GM19372 (cell line): Measurements from ENCODE around the gene PDAP1.
A peak's percentile ranks its signal among the peaks of the same experiment; 100 is the strongest.
"Not testable (repeated sequence)": the region's sequence is repeated elsewhere in the genome, so short reads cannot be mapped to it uniquely, and the experiment has no call there.

ENCODE experiments used
- ATAC-seq: cut with Tn5 transposase; IDR thresholded peaks from one replicate; pipeline ENCODE4 v1.9.1; 2021; ENCODE audit warnings: mild to moderate bottlenecking, low read depth, moderate library complexity; ENCODE audit not compliant: unreplicated experiment

PDAP1 gene, protein sequence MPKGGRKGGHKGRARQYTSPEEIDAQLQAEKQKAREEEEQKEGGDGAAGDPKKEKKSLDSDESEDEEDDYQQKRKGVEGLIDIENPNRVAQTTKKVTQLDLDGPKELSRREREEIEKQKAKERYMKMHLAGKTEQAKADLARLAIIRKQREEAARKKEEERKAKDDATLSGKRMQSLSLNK

DNA sequence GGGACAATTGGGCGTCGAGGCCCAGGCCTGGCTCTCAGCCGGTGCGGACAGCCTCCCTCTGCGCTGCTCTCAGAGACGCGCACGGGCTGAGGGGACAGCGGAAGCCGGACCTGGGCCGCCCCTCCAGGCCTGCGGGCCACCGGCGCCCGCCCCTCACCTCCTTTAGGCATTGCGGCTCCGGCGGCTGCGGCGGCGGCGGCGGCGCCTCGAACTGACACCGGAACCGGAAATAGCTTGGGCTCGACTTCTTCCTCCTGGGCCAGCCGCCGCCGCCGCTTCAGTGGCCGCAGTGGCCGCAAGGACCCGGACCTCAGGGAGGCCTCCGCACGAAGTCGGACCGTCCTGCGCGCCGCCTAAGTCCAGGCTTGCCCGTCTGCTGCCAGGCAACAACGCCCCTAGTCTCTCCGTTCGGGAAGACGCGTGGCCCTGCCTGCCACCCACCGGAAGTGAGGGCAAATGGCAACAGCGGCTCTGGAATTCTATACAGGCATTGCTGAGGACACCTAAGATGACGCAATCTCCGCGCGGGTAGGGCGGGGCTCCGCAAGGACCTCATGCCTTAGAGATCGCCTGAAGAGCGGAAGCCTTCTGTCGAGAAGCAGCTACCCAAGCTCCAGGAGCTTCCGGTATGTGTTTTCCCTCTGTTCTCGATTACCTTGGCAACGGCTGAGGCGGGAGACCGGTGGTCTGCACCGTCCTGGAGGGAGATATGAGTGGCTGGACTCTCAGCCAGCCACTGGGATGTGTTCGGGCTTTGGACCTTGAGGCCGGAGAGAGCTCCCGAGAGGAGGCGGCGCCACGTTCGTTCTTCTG lies at the start of gene PDAP1, which contains the start of gene BUD31:
PDAP1 (minus strand) TSS at position 219 of the 813 bp plus-strand sequence; CDS start at position 170, 49 bp downstream.
BUD31 (plus strand) TSS at position 591 of the 813 bp plus-strand sequence. CDS start 2,124 bp downstream, outside the sequence.
- peak; percentile 76 for ATAC-seq

GRCh38 chr7:99457650-99458493 lies 49.5 kb upstream of the PDAP1 start:
- no peak for ATAC-seq

DNA sequence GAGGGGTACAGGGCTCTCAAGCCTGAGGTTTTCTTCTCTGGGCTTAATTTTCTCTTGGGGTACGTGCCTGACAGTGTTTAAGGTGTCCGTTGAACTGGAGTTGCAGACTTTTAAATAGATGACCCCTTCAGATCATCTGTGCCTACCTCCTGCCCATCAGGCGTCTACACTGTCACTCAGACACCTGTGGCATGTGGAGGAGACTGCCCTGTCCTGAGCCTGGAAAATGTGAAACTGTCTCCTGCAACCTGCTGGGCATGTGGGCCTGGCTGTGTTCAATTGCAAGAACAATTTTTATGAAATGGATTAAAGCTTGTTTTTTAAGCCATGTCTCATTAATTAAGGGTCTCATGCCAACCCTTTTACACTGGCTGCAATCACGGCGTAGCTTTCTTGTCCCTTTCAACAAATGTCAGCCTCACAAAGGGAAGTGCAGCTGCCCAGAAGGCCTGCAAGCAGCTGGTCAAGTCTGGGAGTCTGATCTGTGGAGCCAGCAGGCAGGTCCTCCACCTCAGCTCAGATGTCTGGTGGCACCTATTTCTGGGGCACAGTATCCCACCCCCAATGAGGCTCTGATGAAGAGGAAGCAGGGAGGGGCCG lies 48.8 kb upstream of the PDAP1 start:
- no peak for ATAC-seq

DNA sequence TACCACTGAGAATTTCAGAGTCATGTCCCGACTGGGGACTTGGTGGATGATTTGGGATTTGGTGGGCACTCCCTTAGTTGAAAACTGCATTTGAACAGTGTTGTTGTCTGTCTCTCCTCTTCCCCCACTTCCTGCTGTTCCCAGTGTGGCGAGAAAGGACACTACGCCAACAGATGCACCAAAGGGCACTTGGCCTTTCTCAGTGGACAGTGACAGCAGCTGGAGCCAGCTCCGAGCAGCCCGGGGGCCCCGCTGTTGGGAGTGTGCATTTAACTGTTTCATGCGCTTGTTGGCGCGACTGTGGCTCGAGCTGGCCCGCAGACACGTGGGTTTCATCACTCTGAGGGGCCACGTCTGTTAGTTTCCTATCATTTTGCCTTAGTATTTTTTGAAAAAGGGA lies 47.9 kb upstream of the PDAP1 start:
- ATAC-seq = no peak

- ATAC-seq = no peak
These were observed 47.5 kb upstream of the PDAP1 start for GRCh38 chr7:99455874-99456273.

DNA sequence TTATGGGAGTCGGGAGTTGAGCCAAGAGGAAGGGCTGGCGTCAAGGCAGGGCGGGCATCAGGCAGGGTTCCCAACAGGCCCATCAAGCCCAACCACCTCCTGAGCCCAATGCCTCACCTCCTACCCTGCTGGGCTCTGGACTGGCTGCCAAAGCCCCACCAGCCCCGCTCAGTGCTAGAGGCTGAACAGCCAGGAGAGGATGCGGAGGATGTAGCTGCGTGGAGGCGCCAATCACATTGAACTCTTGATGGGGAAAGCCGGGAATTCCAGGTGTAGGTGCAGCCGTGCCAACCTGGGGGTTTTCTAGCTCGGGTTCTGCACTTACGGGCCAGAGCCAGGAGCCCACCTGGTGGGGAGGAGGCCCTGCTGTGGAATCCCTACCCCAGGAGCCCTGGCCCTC lies 44.7 kb upstream of the PDAP1 start:
- ATAC-seq = no peak

DNA sequence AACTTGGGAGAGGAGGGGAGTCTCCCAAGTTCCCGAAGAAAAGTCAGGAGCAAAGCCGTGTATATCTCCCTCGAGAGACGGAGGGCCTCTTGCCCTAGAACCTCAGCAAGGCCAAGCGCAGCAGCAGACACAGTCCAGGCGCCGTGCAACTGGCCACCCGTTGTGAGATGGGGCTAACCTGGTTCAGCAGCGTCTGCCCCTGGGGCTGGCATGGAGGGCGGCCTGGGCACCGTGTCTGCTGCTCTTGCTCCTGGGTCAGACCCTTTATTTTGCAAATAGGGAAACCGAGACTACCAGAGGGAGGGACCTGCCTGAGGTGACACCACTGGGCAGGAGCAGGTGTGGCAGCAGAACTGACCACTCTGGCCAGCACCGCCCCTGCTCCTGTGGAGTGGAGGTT lies 44.1 kb upstream of the PDAP1 start:
- ATAC-seq = no peak

- no peak for ATAC-seq
These were observed 43.5 kb upstream of the PDAP1 start for GRCh38 chr7:99451936-99452335.

- ATAC-seq = no peak
These were observed 40.9 kb upstream of the PDAP1 start for GRCh38 chr7:99449326-99449725.

- no peak for ATAC-seq
These were observed 40.5 kb upstream of the PDAP1 start for GRCh38 chr7:99448855-99449254.

- ATAC-seq = no peak
These were observed 39.5 kb upstream of the PDAP1 start for GRCh38 chr7:99447943-99448342.

- no peak for ATAC-seq
These were observed 37.7 kb upstream of the PDAP1 start for GRCh38 chr7:99446096-99446495.

DNA sequence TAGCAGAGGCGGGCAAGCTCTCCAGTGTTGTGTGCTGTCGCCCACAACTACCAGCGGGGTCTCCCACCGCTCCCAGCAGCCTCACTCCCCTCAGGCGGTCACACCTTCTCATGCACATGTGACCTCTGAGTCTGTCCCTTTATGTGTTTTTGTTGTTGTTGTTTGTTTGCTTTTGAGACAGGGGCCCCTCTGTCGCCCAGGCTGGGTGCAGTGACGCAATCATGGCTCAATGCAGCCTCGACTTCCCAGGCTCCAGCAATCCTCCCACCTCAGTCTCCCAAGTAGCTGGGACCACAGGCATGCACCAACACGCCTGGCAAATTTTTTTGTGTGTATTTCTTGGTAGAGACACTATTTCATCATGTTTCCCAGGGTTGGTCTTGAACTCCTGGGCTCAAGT lies 31.8 kb upstream of the PDAP1 start:
- no peak for ATAC-seq

GRCh38 chr7:99438573-99439480 lies 30.4 kb upstream of the PDAP1 start, which contains the start of the genes CPSF4 and PTCD1:
Gene CPSF4 (plus strand): TSS chr7:99438943. CDS start chr7:99439083, 140 bp downstream.
Gene PTCD1 (minus strand): TSS chr7:99438798. CDS start chr7:99435242, 3,556 bp downstream.
- peak; percentile 91 for ATAC-seq

DNA sequence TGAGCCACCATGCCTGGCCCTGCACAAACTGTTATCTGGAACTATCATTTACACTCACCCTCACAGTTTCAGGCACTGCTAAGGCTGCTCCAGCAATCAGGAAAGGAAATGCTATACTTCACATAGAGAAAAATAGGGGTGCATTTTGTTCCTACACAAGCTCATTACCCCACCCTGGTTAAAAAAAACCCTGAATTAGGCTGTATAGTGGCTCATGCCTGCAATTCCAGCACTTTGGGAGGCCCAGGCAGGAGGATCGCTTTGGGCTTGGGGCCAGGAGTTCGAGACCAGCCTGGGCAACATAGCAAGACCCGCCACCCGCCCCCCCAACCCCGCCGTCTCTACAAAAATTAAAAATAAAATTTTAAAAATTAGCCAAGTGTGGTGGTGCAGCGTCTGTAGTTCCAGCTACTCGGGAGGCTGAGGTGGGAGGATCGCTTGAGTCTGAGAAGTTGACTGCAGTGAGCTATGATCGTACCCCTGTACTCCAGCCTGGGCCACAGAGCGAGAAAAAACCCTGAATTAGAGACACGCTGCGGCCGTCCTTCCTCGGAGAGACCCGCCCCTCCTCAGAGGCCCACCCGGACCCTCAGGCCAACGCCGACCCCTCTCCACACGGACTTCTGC lies 29.7 kb upstream of the PDAP1 start:
- ATAC-seq = no peak

- no peak for ATAC-seq
These were observed 24.8 kb upstream of the PDAP1 start for GRCh38 chr7:99433158-99433557.

DNA sequence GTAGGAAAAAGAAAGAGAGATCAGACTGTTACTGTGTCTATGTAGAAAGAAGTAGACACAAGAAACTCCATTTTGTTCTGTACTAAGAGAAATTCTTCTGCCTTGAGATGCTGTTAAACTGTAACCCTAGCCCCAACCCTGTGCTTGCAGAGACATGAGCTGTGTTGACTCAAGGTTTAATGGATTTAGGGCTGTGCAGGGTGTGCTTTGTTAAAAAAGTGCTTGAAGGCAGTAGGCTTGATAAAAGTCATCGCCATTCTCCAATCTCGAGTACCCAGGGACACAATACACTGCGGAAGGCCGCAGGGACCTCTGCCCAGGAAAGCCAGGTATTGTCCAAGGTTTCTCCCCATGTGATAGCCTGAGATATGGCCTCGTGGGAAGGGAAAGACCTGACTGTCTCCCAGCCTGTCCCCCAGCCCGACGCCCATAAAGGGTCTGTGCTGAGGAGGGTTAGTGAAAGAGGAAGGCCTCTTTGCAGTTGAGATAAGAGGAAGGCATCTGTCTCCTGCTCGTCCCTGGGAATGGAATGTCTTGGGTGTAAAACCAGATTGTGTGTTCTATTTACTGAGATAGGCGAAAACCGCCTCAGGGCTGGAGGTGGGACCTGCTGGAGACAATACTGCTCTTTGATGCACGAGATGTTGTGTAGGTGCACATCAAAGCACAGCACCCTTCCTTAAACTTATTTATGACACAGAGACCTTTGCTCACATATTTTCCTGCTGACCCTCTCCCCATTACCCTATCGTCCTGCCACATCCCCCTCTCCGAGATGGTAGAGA lies 23.6 kb upstream of the PDAP1 start:
- not testable (repeated sequence) for ATAC-seq

GRCh38 chr7:99429756-99430155 lies 21.4 kb upstream of the PDAP1 start:
- ATAC-seq = no peak
